Activated naive CD4-positive, alpha-beta T cell treated with anti-CD3 and anti-CD28 coated beads, Interleukin-2, amount 50 U/mL, for 16 hours (primary cell): ENCODE measurements around the gene DLL4.

Experiments
- DNase-seq: peaks from one replicate; pipeline ENCODE4 v3.0.0-alpha.2; 2020

The DLL4 gene

GRCh38 chr15:40906991-40907802 is 21.9 kb upstream of the DLL4 start:
- peak; percentile 59 for DNase-seq

GRCh38 chr15:40908095-40908494 is 21.0 kb upstream of the DLL4 start:
- no peak for DNase-seq

- no peak for DNase-seq
These were observed 19.2 kb upstream of the DLL4 start for GRCh38 chr15:40909662-40910630.

- DNase-seq, result no peak
These were observed 18.0 kb upstream of the DLL4 start for GRCh38 chr15:40911141-40911540.

- DNase-seq, result no peak
These were observed 17.4 kb upstream of the DLL4 start for GRCh38 chr15:40911693-40912092.

GRCh38 chr15:40912478-40912877 is 16.7 kb upstream of the DLL4 start:
- DNase-seq, result no peak

GRCh38 chr15:40914013-40914412 is 15.1 kb upstream of the DLL4 start:
- DNase-seq, result no peak

GRCh38 chr15:40914486-40914885 is 14.7 kb upstream of the DLL4 start:
- DNase-seq, result no peak

GRCh38 chr15:40915116-40915661 is 14.0 kb upstream of the DLL4 start:
- DNase-seq, result no peak

- no peak for DNase-seq
These were observed 13.5 kb upstream of the DLL4 start for GRCh38 chr15:40915679-40916078.

- DNase-seq, result no peak
These were observed 11.6 kb upstream of the DLL4 start for GRCh38 chr15:40917585-40917984.

- DNase-seq, result no peak
These were observed 10.9 kb upstream of the DLL4 start for GRCh38 chr15:40918146-40918798.

- DNase-seq, result no peak
These were observed 10.2 kb upstream of the DLL4 start for GRCh38 chr15:40918799-40919392.

GRCh38 chr15:40921949-40922607 is 7.1 kb upstream of the DLL4 start:
- DNase-seq, result no peak

GRCh38 chr15:40922608-40923005 is 6.5 kb upstream of the DLL4 start:
- no peak for DNase-seq

GRCh38 chr15:40923551-40923950 is 5.6 kb upstream of the DLL4 start:
- no peak for DNase-seq

- no peak for DNase-seq
These were observed 3.7 kb upstream of the DLL4 start for GRCh38 chr15:40925495-40925862.

- peak; percentile 28 for DNase-seq
These were observed 3.1 kb upstream of the DLL4 start for GRCh38 chr15:40925863-40926658.

- DNase-seq, result no peak
These were observed 2.3 kb upstream of the DLL4 start for GRCh38 chr15:40926659-40927494.

- DNase-seq, result no peak
These were observed 1.7 kb upstream of the DLL4 start for GRCh38 chr15:40927495-40927872.
